Stimulated activated CD8-positive, alpha-beta memory T cell treated with anti-CD3 and anti-CD28 coated beads, Interleukin-4, amount 100 ng/mL, for 24 hours (primary cell): ENCODE data around the gene CNTRL.
"Not testable (repeated sequence)": the region's sequence is repeated elsewhere in the genome, so short reads cannot be mapped to it uniquely, and the experiment has no call there.

Experiments used
- DNase-seq: peaks from one replicate; pipeline ENCODE4 v3.0.0-alpha.2; 2020; ENCODE audit warnings: low read depth

The CNTRL gene

DNA sequence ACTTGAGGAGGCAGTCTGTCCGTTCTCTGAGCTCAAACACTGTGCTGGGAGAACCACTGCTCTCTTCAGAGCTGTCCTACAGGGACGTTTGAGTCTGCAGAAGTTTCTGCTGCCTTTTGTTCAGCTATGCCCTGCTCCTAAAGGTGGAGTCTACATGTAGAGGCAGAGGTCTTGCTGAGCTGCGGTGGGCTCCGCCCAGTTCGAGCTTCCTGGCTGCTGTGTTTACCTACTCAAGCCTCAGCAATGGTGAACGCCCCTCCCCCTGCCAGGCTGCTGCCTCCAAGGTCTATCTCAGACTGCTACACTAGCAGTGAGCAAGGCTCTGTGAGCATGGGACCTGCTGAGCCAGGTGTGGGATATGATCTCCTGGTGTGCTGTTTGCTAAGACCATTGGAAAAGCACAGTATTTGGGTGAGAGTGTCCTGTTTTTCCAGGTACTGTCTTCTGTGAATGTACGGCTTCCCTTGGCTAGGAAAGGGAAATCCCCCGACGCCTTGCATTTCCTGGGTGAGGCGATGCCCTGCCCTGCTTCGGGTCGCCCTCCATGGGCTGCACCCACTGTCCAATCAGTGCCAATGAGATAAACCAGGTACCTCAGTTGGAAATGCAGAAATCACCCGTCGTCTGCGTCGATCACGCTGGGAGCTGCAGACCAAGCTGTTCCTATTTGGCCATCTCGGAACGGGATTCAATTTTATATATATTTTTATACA is 58.5 kb downstream of the CNTRL start:
- peak; percentile 39 for DNase-seq

DNA sequence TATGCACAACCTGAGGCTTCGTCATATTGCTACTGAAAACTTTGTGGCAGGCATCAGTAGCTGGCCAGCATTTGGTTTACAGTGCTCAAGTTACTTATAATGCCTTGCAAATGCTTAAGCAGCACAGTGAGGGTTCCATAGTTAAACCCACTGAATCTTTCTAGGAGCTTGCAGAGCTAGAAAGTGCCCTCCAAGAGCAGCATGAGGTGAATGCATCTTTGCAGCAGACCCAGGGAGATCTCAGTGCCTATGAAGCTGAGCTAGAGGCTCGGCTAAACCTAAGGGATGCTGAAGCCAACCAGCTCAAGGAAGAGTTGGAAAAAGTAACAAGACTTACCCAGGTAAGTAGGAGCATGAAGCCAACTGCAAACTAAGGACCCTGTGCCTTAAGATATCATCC is 60.9 kb downstream of the CNTRL start:
- DNase-seq: no peak

DNA sequence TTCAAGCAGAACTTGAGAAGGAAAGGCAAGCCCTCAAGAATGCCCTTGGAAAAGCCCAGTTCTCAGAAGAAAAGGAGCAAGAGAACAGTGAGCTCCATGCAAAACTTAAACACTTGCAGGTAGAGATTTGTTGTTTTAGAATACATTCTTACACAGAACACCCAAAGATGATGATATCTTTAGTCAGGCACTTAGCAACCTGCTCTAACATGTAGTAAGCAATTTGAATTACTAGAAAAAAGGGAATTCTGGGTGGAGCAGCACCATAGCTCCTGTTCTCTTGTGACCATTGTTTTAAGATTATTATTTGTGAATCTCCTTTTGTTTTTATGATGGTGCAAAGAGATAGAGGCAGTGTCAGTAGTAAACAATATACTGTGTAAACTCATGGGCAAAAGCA is 63.8 kb downstream of the CNTRL start:
- no peak for DNase-seq

DNA sequence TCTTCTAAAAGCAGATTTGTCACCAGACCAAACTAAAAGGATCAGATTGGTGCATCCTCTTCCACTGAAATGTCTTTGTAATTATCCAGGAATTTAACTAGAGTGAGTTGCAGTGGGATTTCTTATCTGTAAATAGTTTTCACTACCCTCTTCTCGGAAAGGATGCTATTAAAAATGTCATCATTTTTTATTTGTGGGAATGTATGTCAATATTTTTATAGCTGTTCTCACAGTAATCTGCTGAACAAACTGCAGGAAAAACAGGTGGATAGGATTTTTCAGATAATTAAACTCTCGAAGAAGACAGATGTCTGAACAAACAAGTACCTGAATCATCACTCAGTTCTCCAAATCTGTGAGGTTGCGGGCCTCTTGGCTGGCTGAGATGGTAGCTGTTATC is 64.2 kb downstream of the CNTRL start:
- DNase-seq: no peak

DNA sequence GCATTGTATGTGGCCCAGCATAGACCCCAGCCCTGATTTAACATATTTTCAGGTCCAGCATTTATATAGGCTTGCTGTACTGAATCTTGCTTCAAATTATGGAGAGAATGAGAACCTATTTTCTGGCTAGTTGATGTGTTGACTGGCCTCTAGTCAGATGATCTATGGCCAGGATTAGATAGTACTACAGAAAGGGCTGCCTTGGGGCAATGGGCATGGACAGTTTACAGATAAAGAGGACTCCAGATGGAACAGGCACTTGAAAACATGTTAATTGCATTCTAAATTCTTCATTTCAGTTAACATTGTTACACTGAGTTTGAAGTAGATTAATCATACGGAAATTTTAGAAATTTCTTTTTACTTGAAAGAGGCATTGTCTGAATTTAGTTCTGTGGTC is 65.4 kb downstream of the CNTRL start:
- DNase-seq: no peak

DNA sequence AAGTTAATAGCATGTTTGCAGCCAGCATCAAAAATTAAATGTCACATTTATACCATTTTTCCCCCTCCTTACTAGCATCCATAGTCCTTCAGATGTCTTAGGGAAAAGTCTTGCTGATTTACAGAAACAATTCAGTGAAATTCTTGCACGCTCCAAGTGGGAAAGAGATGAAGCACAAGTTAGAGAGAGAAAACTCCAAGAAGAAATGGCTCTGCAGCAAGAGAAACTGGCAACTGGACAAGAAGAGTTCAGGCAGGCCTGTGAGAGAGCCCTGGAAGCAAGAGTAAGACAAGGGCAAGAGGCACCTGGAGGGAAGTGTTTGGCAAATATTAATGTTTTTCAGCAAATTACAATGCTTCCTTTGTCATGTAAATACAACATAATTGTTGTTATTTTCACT is 66.6 kb downstream of the CNTRL start:
- no peak for DNase-seq

DNA sequence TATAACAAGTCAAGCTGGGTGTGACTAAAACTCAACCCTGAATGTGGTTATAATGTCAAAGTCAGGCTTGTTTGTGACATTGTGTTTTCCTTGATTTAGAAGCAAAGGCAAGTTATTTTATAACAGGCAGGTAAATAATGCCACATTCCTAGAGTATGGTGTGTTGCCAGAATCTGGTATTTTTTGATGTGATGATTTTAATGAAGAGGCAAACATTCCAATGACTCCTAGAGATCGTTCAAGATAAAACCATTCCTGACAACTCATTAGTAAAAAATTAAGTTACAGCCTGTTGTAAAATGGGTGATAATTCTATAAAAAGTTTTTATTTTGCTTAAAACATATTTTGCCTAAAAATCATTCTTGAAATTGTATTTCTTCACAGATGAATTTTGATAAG is 67.0 kb downstream of the CNTRL start:
- no peak for DNase-seq

DNA sequence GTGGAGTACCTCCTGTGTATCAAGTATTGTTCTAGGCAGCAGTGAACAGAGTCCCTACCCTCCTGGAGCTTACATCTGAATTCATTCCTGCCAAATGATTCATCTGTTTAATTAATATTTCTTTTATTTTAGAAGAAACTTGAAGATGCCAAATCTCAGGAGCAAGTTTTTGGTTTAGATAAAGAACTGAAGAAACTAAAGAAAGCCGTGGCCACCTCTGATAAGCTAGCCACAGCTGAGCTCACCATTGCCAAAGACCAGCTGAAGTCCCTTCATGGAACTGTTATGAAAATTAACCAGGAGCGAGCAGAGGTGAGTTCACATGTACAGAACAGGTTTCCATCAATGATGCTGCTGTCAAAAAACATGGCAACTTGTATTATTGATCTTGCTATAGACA is 69.0 kb downstream of the CNTRL start:
- no peak for DNase-seq

DNA sequence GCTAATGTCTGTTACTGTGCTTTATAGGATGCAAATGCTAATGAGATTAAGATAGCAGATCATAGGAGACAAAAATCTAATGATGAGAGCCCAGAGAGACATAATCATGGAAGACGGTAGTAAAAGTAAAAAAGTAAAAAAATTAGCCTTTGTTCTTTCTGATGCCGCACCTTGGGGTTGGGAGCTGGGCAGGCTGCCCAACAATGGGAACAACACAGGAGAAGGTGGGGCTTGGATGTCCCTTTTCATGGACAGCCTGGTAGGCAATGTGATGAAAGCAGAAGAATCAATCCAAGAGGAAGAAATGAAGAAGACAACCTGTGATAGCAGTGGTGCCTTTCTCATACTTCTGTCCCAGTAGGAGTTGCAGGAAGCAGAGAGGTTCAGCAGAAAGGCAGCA is 69.7 kb downstream of the CNTRL start:
- no peak for DNase-seq

DNA sequence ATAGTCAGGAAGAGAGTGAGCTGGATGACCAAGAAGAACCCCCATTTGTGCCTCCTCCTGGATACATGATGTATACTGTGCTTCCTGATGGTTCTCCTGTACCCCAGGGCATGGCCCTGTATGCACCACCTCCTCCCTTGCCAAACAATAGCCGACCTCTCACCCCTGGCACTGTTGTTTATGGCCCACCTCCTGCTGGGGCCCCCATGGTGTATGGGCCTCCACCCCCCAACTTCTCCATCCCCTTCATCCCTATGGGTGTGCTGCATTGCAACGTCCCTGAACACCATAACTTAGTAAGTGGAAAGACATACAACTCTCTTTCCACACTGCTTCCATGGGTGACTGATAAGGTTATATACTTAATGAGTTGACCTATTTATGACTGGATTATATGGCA is 75.4 kb downstream of the CNTRL start:
- no peak for DNase-seq

DNA sequence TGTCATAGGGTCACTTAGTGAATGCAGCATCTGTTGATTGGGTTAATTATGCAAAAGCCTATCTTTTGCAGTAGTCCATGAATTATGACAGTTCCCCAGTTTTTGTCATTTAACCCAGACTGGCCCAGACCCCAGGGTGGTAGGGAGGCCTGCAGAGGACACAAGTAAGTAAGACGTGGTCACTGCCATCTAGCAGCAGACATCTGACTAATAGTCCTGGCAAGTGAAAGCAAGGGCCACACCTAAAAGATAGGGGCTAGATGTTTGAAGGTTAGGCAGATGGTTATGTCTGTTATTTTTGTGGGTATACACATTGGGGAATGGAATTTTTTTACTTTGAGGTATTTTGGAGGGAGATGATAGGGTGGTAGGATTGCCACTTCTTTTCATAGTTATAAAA is 78.9 kb downstream of the CNTRL start:
- DNase-seq: no peak

DNA sequence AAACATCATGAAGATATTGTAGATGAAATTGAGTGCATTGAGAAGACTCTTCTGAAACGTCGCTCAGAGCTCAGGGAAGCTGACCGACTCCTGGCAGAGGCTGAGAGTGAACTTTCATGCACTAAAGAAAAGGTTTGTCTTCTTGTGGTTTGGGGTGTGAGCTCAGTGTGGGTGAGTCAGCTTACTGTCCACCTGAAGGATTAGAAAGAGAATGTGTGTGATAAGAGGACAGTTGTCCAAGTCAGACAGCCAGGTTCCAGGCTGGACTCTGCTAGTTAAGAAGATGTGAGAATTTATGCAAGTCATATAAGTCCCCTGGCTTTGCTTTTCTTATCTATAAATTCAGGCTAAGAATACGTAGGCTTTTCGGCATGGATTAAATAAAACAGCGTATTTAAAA is 80.0 kb downstream of the CNTRL start:
- DNase-seq: no peak

DNA sequence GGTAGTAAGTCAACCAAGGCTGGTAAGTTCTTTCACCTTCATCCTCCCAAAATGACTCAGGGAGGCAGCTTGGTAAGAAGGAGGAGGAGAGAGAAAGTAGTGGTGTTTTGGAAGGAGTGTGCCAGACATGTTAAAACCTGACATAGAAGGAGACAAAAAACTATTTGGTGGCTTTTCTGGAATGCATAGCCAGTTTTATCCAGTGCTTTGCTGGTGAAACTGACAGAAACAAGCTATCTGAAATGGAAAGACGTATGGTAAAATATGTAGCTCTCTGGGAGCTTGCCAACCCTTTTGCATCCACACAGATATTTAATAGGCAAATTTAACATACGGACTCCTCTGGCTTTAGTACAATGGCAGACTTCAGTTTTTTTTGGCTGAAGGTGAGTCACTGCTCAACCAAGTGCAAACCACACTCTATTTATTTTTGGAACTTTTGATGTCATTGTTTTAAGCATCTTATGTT is 81.5 kb downstream of the CNTRL start:
- no peak for DNase-seq

DNA sequence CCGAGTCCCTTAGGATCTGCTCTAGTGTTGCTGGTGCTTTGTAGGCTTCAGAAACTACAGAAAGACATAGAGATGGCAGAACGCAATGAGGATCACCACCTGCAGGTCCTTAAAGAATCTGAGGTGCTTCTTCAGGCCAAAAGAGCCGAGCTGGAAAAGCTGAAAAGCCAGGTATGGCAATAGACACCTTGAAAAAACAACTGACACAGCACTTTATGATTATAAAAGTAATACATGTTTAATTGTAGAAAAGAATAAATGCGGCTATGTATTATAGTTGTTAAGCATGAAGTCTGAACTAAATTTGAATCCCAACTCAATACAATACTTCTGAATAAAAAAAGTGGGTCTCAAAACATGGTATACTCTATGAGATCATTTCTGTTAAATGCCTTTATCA is 83.2 kb downstream of the CNTRL start:
- DNase-seq: no peak

DNA sequence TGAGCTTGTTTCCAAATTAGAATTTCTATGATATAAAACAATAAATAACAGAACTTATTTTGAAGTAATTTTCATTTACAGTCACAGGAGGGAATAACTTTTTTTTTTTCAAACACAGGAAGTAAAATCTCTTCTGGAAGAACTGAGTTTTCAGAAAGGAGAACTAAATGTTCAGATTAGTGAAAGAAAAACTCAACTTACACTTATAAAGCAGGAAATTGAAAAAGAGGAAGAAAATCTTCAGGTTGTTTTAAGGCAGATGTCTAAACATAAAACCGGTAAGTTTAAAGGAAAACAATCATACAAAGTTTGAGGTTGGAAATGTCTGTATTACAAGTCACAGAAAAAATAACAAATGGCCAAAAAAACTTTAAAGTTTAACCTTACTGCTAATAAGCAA is 85.3 kb downstream of the CNTRL start:
- no peak for DNase-seq

DNA sequence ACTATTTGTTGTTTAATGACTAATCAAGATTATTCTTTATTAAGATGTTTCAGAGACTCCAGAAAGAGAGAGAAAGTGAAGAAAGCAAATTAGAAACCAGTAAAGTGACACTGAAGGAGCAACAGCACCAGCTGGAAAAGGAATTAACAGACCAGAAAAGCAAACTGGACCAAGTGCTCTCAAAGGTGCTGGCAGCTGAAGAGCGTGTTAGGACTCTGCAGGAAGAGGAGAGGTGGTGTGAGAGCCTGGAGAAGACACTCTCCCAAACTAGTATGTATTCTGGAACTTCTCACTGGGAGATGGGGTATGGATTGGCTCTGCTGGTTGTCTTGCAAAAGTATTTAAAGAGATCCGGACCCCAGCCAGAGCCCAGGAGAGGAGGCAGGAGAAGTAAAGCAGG is 93.3 kb downstream of the CNTRL start:
- no peak for DNase-seq

DNA sequence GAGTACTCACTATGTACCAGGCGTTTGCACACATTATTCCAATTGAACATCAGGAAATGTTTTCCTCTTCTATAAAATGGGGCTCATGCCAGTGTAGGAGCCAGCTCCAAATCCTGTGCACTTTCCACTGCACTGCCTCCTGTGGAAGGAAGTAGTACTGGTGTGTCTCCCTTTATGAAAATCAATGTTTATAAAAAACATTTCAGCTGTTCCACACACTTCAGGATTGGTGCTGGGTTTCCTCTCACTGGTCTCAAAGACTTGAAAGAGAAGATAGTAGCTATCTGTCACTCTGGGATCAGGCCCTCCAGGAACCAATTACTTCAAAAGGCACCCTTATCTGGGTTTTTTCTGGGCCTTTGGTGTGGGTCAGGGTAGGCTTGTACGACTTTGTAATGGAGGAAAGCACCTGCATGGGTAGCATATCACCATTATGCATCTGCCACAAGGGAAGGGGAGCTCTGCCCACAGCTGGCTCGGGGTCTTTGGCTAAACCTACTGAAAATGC is 94.4 kb downstream of the CNTRL start:
- DNase-seq: no peak

DNA sequence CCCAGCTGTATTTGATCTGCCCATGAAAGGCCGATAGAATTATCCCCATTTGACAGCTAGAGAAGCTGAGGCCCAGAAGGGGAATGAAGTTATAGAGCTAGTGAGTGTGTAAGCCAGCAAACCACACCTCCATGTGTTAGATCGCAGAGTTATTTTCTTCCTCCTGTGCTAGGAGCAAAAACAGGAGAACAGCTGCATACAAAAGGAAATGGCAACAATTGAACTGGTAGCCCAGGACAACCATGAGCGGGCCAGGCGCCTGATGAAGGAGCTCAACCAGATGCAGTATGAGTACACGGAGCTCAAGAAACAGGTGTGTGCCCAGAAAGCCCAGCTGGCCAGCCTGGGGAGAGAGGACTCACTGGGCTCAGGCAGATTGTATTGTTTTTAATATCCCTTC is 96.5 kb downstream of the CNTRL start:
- DNase-seq: no peak

DNA sequence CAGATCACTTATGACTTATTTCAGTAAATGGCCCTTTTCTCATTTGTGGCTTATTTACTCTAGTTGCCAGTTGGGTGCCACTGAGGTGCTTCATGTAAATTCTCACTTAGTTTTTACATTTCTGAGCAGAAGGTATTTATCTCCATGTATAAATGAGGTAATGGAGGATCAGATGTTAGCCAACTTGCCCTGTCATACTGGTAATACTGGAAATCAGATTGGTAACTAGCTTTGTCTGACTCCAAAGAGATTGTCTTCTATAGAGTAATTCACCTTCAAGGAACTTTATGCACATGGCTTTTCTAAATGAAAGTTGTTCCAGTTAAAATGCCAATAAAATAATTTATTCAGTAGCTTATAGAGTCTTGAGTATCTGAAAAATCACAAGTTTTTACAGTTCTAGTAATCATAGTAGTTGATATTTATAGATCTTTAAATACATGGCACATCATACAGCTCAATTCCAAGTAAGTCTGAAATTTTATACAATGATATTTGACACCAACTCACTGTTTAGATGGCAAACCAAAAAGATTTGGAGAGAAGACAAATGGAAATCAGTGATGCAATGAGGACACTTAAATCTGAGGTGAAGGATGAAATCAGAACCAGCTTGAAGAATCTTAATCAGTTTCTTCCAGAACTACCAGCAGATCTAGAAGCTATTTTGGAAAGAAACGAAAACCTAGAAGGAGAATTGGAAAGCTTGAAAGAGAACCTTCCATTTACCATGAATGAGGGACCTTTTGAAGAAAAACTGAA is 98.2 kb downstream of the CNTRL start:
- no peak for DNase-seq

DNA sequence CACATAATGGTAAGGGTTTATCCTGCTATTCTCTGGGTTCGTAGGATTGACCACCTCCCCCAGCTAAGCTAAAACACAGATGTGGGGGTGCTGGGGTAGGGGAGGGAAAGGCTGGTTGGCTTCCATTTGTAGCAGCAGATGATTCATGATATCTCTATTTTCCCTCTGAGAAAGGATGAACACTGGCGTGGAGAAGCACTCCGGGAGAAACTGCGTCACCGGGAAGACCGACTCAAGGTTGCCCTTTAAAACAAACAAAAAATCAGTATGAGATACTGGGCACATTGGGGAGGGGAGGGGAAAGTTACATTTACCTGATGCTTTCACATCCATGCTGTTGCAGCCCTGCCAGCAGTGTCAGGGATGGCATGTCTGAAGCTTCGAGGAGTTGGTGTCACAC is 98.7 kb downstream of the CNTRL start:
- no peak for DNase-seq

DNA sequence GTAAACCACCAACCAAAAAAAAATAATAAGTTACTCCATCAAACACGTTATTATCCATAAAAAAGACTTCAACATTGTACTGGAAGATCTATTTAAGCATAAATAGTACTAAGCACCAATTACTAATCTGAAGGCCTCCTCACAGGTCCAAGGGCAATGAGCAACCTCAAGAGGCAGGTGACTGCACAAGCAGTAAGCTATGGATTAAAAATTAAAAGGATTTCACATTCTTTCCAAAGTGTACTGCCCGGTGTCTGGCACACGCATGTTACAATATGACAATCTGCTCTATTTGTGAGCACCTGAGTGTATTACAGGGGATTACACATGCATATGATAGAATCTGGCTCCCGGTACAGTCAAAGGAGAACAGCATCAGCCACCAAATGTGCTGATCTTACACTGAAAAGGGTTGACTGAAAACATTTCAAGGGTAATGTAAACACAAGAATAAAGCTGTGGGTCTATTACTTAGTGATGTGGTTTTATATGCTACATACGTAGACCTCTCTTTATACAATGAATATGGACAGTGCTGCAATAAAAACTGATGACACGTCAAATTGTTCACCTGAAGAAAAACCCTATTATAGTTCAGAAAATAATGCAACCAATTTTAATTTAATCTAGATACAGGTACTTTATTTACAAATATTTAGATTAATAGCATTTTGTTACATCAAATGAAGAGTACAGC is 104.1 kb downstream of the CNTRL start:
- DNase-seq: no peak

DNA sequence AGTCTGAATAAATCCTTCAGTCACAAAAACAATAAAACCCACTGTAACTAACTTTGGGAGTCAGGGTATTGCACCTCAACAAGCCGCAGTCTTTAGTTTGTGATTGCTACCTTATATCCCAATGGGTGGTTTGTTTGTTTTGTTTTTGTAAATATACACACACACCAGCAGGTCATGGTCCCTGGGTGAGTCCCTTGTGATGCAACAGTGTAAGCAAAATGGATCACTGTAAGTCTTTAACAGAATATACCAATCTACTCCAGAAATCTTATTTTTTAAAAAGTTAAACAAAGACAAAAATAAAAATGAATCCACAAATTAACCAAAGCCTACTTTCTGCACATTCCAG is 104.6 kb downstream of the CNTRL start:
- DNase-seq: not testable (repeated sequence)
